Measurements from ENCODE around the gene ZNF217. TPM values are rescaled to one million over a fixed set of nuclear protein-coding genes. Genes with fewer than 3 reads are reported as not detected.
"Not testable (repeated sequence)": the region's sequence is repeated elsewhere in the genome, so short reads cannot be mapped to it uniquely, and the experiment has no call there.

Gene ZNF217
- total and polyA plus RNA-seq, 2 of the 8 experiments (the other 6 are each of a cell fraction or from before 2014, with no cell fraction given) = 15.3 to 87.9 TPM

DNA sequence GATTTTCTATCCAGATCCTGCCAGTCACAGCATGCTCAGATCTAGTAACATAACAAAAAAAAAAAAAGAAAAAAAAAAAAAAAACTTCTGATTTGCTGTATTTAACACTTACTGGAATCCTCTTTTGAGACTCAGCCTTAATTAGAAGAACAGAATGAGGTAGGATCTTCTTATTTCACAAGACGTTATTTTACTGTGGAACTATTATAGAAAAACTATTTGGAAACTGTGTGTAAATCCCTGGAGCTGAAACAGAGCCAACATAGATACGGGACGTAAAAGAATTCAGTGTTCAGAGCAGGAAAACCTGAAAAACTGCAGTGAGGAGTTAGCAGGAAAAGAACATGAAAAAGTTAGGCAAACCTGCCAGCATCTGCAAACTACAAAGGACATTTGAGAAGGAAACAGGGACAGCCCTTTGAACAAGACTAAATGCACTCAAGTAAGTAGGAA, 3.4 kb upstream of the ZNF217 start (continued):
- TF ChIP-seq, protein P1, sequence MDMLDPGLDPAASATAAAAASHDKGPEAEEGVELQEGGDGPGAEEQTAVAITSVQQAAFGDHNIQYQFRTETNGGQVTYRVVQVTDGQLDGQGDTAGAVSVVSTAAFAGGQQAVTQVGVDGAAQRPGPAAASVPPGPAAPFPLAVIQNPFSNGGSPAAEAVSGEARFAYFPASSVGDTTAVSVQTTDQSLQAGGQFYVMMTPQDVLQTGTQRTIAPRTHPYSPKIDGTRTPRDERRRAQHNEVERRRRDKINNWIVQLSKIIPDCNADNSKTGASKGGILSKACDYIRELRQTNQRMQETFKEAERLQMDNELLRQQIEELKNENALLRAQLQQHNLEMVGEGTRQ (IDR thresholded peaks at IDR 0.05; ENCODE audit: low read length) = no peak
- TF ChIP-seq BRCA1 (IDR thresholded peaks at IDR 0.05; ENCODE audit: low read depth, low read length) (no peak), BCL11A (IDR thresholded peaks at IDR 0.05; ENCODE audit: low read depth in 2 of 2, low read length in 2 of 2) (no peak)

DNA sequence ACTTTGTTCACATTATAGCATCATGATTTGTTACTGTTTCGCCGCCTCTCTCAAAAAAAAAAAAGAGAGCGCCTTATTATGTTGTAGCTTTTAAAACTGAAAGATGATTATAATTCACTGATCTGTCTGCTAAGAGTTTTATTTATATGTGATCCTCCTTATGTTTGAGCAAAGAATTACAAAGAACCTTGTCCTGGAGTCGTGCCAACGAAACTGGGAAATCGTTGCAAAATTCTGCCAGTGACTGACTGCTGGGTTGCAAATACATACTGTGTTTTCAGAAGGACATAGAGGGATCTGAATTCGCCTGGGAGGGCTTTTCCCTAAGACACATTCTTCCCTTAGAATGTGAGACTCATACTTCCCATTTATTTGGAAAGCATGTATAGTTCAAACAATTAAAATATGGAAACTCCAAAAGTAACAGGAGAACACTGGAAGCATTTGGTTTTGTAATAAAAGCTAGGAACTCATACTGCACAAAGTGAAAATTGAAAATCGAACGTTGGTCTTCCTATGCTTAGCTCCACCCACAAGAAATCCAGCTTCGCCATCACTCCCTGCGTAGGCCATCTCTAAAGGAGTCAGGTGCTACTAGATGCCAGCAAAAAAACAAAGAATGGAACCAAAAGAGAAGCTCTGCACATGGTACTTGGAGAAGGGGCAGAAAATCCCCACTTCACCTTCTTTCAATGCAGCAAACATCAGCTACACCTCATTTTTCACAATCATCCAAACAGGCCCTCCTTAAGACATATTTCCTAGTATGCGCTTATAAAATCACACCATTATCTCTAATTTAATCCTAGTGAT, 2.8 kb upstream of the ZNF217 start:
- not testable (repeated sequence) for H3K4ac ChIP-seq (replicated peaks; ENCODE audit: insufficient read length, low read depth, low read length); H3K23me2 ChIP-seq (ENCODE audit: low read depth, low read length); H3K18ac ChIP-seq (ENCODE audit: extremely low read depth, low read length); H3K14ac ChIP-seq (ENCODE audit: insufficient read length); H3K9me3 ChIP-seq (ENCODE audit: insufficient read depth in 2 of 2, low read depth in 1 of 2, low read length in 1 of 2); H2BK15ac ChIP-seq (ENCODE audit: low read length); H3K36me3 ChIP-seq (ENCODE audit: control insufficient read depth in 2 of 4, insufficient read depth in 4 of 4, low read length in 3 of 4); H3K23ac ChIP-seq (ENCODE audit: insufficient read length); H2AK5ac ChIP-seq (ENCODE audit: low read depth, low read length); H4K5ac ChIP-seq (ENCODE audit: insufficient read length, low read depth, low read length); FAIRE-seq; H3K79me1 ChIP-seq (ENCODE audit: low read depth, low read length); H4K20me1 ChIP-seq (replicated peaks in 1 of 2; ENCODE audit: control insufficient read depth in 1 of 2, insufficient read depth in 2 of 2, low read length in 2 of 2); H3K27me3 ChIP-seq (replicated peaks in 1 of 4; ENCODE audit: control insufficient read depth in 3 of 4, extremely low read depth in 1 of 4, insufficient read depth in 3 of 4, low read length in 3 of 4); H4K8ac ChIP-seq (ENCODE audit: extremely low read depth, insufficient read depth, low read length); H3K56ac ChIP-seq (replicated peaks; ENCODE audit: insufficient read length, low read depth, low read length); H2BK120ac ChIP-seq (replicated peaks; ENCODE audit: low read depth, low read length); H3K9ac ChIP-seq (replicated peaks in 1 of 4; ENCODE audit: extremely low read depth in 1 of 4, low read depth in 3 of 4, low read length in 3 of 4); H2AFZ ChIP-seq (ENCODE audit: low read length)
- Histone ChIP-seq H2BK20ac (ENCODE audit: low read length) (0 out of 2 replicates have a peak overlapping the region, but pooled peaks have one; percentile 38), H2BK12ac (ENCODE audit: low read depth, low read length) (0 out of 2 replicates have a peak overlapping the region, but pooled peaks have one; percentile 23), H2BK5ac (ENCODE audit: low read depth, low read length) (peak overlapping the region; percentile 49; the same call in 1 of the 2 replicates), H3K4me2 (ENCODE audit: insufficient read depth in 1 of 2, low read depth in 2 of 2, low read length in 2 of 2) (peak overlapping the region; percentile 40 to 41), H4K91ac (replicated peaks; ENCODE audit: insufficient read length, low read length) (peak overlapping the region; percentile 41), H3K4me1 (replicated peaks in 1 of 4; ENCODE audit: control insufficient read depth in 3 of 4, insufficient read depth in 4 of 4, low read length in 3 of 4) (peaks cover 3 to 19% (median 10%) of the 10 kb centered on the region in 4 experiments), H3K4me3 (ENCODE audit: extremely low read depth in 1 of 4, insufficient read depth in 2 of 4, low read depth in 3 of 4, low read length in 4 of 4) (peak overlapping the region in 2 of 4 experiments; percentile 2 to 34; a peak in 1 of 8 replicates), H3K27ac (ENCODE audit: low read depth, low read length) (0 out of 2 replicates have a peak overlapping the region, but pooled peaks have one; percentile 42), H3K79me2 (ENCODE audit: control insufficient read depth in 1 of 2, insufficient read depth in 2 of 2, low read length in 2 of 2) (peaks cover 4 to 17% of the 10 kb centered on the region in 2 experiments; a peak in 3 of 4 replicates)
- ChIA-PET CTCF (ENCODE audit: partially characterized antibody) (interaction anchor here (0.6 to 1.4 kb wide), 3 partner anchors 18 to 344 kb away, joined by 3 to 6 read pairs (median 4); no protein-coding TSS in a partner anchor), POLR2A (ENCODE audit: partially characterized antibody) (interaction anchor here (0.9 to 1.9 kb wide), 4 partner anchors 13 to 344 kb away, joined by 3 to 4 read pairs (median 4); no protein-coding TSS in a partner anchor)
- peak in 1 of 2 experiments; percentile 38 for DNase-seq (ENCODE audit: low read depth in 1 of 2, low spot score in 2 of 2)
- WGBS, 2 experiments (ENCODE audit: extremely low coverage in 1 of 2, insufficient coverage in 1 of 2, insufficient read length in 1 of 2, insufficient replicate concordance in 2 of 2, low coverage in 1 of 2, low lambda C conversion rate in 2 of 2, missing lambda C conversion rate in 1 of 2) = 48% methylated on average over 12 of the region's 12 CpGs; no CpG with 5 or more reads in 1 of the 2 experiments

Measured in H1 (cell line).